GM12872 (cell line): ENCODE results near the gene EN2.

Experiments
- CTCF ChIP-seq: IDR thresholded peaks from 3 replicates; pipeline ENCODE4 v1.5.1; 2011; ENCODE audit warnings: low read depth, mild to moderate bottlenecking, low read length, moderate library complexity; ENCODE audit not compliant: insufficient read depth

Gene EN2

GRCh38 chr7:155449008-155449868 is 8.7 kb upstream of the EN2 start:
- no peak for TF ChIP-seq CTCF

- no peak for TF ChIP-seq CTCF
These were observed 7.9 kb upstream of the EN2 start for GRCh38 chr7:155449869-155450557.

GRCh38 chr7:155450558-155450969 is 7.4 kb upstream of the EN2 start:
- no peak for TF ChIP-seq CTCF

- no peak for TF ChIP-seq CTCF
These were observed 6.7 kb upstream of the EN2 start for GRCh38 chr7:155450970-155451801.

GRCh38 chr7:155451840-155452239 is 6.1 kb upstream of the EN2 start:
- TF ChIP-seq CTCF: no peak

GRCh38 chr7:155452505-155453295 is 5.2 kb upstream of the EN2 start:
- TF ChIP-seq CTCF: no peak
